Fibroblast of lung (primary cell): ENCODE results near the gene MVB12A. TPM values are rescaled to one million over a fixed set of nuclear protein-coding genes. Genes with fewer than 3 reads are reported as not detected.

Experiments used
- DNase-seq, 2 donors: peaks; one replicate each; pipeline versions ENCODE4 v3.0.0 to v3.0.0-alpha.2; 2010; ENCODE audit warnings: low read depth in 2 of 2
- H2AFZ ChIP-seq: 2 replicates; pipeline ENCODE4 v1.5.1; 2012; ENCODE audit warnings: low read length, control low read depth, inconsistent platforms
- H3K27ac ChIP-seq: 2 replicates; pipeline ENCODE4 v1.5.1; 2011; ENCODE audit warnings: low read length, control low read depth; ENCODE audit not compliant: insufficient read depth
- H3K27me3 ChIP-seq: 2 replicates; pipeline ENCODE4 v1.5.1; 2011; ENCODE audit warnings: mild to moderate bottlenecking, low read length; ENCODE audit not compliant: control insufficient read depth, insufficient read depth
- H3K36me3 ChIP-seq: 2 replicates; pipeline ENCODE4 v1.5.1; 2011; ENCODE audit warnings: low read length; ENCODE audit not compliant: control insufficient read depth, insufficient read depth
- H3K4me1 ChIP-seq: 2 replicates; pipeline ENCODE4 v1.5.1; 2011; ENCODE audit warnings: low read length; ENCODE audit not compliant: control insufficient read depth, insufficient read depth; ENCODE audit errors: extremely low read depth
- H3K4me2 ChIP-seq: 2 replicates; pipeline ENCODE4 v1.5.1; 2011; ENCODE audit warnings: low read length, control low read depth; ENCODE audit not compliant: insufficient read depth; ENCODE audit errors: extremely low read depth
- H3K4me3 ChIP-seq, 4 experiments: fragments of 200-600 bp in 1 of 4; sonication (generic) in 1 of 4; replicated peaks in 1 of 4; 2 replicates each; pipeline ENCODE4 v1.5.1; 2011 to 2016; ENCODE audit warnings: low read length in 4 of 4, low read depth in 3 of 4, mild to moderate bottlenecking in 3 of 4, control low read depth in 2 of 4, inconsistent platforms in 1 of 4, mixed read lengths in 1 of 4; ENCODE audit not compliant: insufficient read depth in 1 of 4; ENCODE audit errors: control extremely low read depth in 1 of 4
- H3K79me2 ChIP-seq: 2 replicates; pipeline ENCODE4 v1.5.1; 2012; ENCODE audit warnings: mild to moderate bottlenecking, low read length, inconsistent platforms; ENCODE audit not compliant: control insufficient read depth, insufficient read depth
- H3K9ac ChIP-seq: 2 replicates; pipeline ENCODE4 v1.5.1; 2011; ENCODE audit warnings: mild to moderate bottlenecking, low read length, control low read depth; ENCODE audit not compliant: insufficient read depth
- H3K9me3 ChIP-seq: 2 replicates; pipeline ENCODE4 v1.5.1; 2012; ENCODE audit warnings: low read depth, low read length; ENCODE audit not compliant: control insufficient read depth, insufficient read depth
- H4K20me1 ChIP-seq: 2 replicates; pipeline ENCODE4 v1.5.1; 2011; ENCODE audit warnings: low read length; ENCODE audit not compliant: control insufficient read depth, insufficient read depth; ENCODE audit errors: extremely low read depth
- EZH2 ChIP-seq: IDR thresholded peaks from 2 replicates; pipeline ENCODE4 v1.5.1; 2012; ENCODE audit warnings: low read length, control low read depth, mild to moderate bottlenecking; ENCODE audit errors: missing control alignments
- polyA plus RNA-seq, 2 donors: library from polyadenylated mRNA; depleted of rRNA in 1 of 2; stranded (reverse) in 1 of 2; unstranded in 1 of 2; fragments of >200 nt; gene quantifications; 2 replicates each; pipeline ENCODE4 v1.2.1, GENCODE V29; 2011 to 2012; ENCODE audit warnings: missing spikeins in 1 of 2
- total RNA-seq: library from RNA; depleted of rRNA; stranded (reverse); fragments of >200 nt; gene quantifications from 2 replicates; pipeline ENCODE4 v1.2.1, GENCODE V29; 2014
- TF ChIP-seq, protein P1 (sequence below), 2 donors: IDR thresholded peaks in 1 of 2; conservative IDR thresholded peaks in 1 of 2; 1 replicate in 1 of 2; 2 replicates in 1 of 2; pipeline ENCODE4 v1.5.1; 2011 to 2012; ENCODE audit warnings: low read length in 2 of 2, control low read depth in 1 of 2, inconsistent platforms in 1 of 2, low read depth in 1 of 2, mild to moderate bottlenecking in 1 of 2

MVB12A gene
- total and polyA plus RNA-seq, 2 donors (not counting 1 experiment from before 2014, with no cell fraction given): 24.8 to 34.7 TPM

DNA sequence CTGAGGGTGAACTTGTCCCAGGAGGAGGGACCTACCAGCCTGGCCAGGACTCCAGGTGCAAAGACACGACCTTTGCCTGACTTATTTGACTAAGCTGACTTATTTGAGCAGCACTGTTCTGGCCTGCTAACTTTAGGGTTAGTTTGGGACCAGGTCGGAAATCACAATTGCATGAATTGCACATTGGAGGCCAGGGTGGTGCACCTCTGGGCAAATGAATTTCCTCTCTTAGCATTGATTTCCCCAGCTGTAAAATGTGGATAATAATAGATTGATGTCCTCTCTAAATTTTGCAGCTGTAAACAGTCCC, 13.0 kb upstream of the MVB12A start:
- H2AFZ ChIP-seq: no peak overlapping the region
- H3K36me3 ChIP-seq: no peaks in the 10 kb centered on the region
- H3K4me3 ChIP-seq: no peak overlapping the region
- no peak for DNase-seq
- TF ChIP-seq, protein P1, sequence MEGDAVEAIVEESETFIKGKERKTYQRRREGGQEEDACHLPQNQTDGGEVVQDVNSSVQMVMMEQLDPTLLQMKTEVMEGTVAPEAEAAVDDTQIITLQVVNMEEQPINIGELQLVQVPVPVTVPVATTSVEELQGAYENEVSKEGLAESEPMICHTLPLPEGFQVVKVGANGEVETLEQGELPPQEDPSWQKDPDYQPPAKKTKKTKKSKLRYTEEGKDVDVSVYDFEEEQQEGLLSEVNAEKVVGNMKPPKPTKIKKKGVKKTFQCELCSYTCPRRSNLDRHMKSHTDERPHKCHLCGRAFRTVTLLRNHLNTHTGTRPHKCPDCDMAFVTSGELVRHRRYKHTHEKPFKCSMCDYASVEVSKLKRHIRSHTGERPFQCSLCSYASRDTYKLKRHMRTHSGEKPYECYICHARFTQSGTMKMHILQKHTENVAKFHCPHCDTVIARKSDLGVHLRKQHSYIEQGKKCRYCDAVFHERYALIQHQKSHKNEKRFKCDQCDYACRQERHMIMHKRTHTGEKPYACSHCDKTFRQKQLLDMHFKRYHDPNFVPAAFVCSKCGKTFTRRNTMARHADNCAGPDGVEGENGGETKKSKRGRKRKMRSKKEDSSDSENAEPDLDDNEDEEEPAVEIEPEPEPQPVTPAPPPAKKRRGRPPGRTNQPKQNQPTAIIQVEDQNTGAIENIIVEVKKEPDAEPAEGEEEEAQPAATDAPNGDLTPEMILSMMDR (conservative IDR thresholded peaks at IDR 0.05 in 1 of 2, IDR thresholded peaks at IDR 0.05 in 1 of 2; ENCODE audit: low read depth in 1 of 2, low read length in 2 of 2): no peak
- TF ChIP-seq EZH2: no peak
- no peaks in the 10 kb centered on the region for H4K20me1 ChIP-seq
- H3K27ac ChIP-seq: no peak overlapping the region
- no peaks in the 10 kb centered on the region for H3K27me3 ChIP-seq
- no peaks in the 10 kb centered on the region for H3K9me3 ChIP-seq
- H3K4me2 ChIP-seq: no peak overlapping the region
- no peaks in the 10 kb centered on the region for H3K4me1 ChIP-seq
- no peaks in the 10 kb centered on the region for H3K79me2 ChIP-seq
- H3K9ac ChIP-seq: no peak overlapping the region

DNA sequence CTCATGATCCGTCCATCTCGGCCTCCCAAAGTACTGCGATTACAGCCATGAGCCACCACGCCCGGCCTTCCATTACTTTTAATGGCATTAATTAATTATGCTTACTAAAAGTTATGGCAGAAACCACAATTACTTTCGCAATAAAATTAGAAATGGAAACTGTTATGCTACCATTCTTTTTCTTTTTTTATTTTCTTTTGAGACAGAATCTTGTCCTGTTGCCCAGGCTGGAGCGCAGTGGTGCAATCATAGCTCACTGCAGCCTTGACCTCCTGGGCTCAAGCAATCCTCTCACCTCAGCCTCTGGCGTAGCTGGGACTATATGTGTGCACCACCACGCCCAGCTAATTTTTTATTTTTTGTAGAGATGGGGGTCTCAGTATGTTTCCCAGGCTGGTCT, 9.9 kb upstream of the MVB12A start:
- Histone ChIP-seq H3K4me2 (no peak overlapping the region), H3K79me2 (no peaks in the 10 kb centered on the region), H3K27me3 (no peaks in the 10 kb centered on the region), H4K20me1 (no peaks in the 10 kb centered on the region), H3K9me3 (no peaks in the 10 kb centered on the region), H3K4me1 (no peaks in the 10 kb centered on the region), H3K4me3 (no peak overlapping the region), H3K36me3 (no peaks in the 10 kb centered on the region), H2AFZ (no peak overlapping the region), H3K27ac (no peak overlapping the region), H3K9ac (no peak overlapping the region)
- DNase-seq: peak in 1 of 2 donors; percentile 72
- TF ChIP-seq EZH2: no peak
- TF ChIP-seq, protein P1 (conservative IDR thresholded peaks at IDR 0.05 in 1 of 2, IDR thresholded peaks at IDR 0.05 in 1 of 2; ENCODE audit: low read depth in 1 of 2, low read length in 2 of 2): no peak

DNA sequence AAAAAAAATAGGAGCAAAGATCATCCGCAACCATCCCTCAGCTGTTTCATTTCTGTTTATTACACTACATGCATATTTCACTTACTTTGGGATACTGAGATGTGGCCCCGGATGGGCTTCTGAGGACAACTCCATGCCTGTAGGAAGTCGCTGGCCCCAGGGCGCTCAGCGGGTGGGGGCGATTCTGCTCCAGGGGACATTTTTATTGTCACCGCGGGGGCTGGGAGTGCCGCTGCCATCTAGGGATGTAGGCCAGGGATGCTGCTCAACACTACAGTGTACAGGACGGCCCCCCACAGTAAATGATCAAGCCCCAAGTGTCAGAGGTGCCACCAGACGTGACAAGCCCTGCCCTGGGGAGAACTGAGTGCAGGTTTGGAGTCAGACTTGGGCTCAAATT, 8.0 kb upstream of the MVB12A start:
- H2AFZ ChIP-seq: no peak overlapping the region
- H3K9me3 ChIP-seq: no peaks in the 10 kb centered on the region
- no peak overlapping the region for H3K27ac ChIP-seq
- H4K20me1 ChIP-seq: no peaks in the 10 kb centered on the region
- H3K36me3 ChIP-seq: no peaks in the 10 kb centered on the region
- no peak overlapping the region for H3K4me2 ChIP-seq
- TF ChIP-seq, protein P1 (conservative IDR thresholded peaks at IDR 0.05 in 1 of 2, IDR thresholded peaks at IDR 0.05 in 1 of 2; ENCODE audit: low read depth in 1 of 2, low read length in 2 of 2): no peak
- no peak for TF ChIP-seq EZH2
- no peak overlapping the region for H3K9ac ChIP-seq
- DNase-seq: no peak
- H3K4me1 ChIP-seq: no peaks in the 10 kb centered on the region
- H3K79me2 ChIP-seq: no peaks in the 10 kb centered on the region
- no peak overlapping the region for H3K4me3 ChIP-seq
- H3K27me3 ChIP-seq: peaks cover 2% of the 10 kb centered on the region
